Uterus (tissue), 2 donors: ENCODE results near the gene GPR162.

Source experiments
- CTCF ChIP-seq, 4 experiments: fragments of 200-600 bp in 2 of 4; fragments of 450-650 bp in 2 of 4; sonication (generic) in 2 of 4; IDR thresholded peaks; one replicate each; pipeline ENCODE4 v1.5.1; 2016 to 2019; ENCODE audit warnings: antibody characterized with exemption in 4 of 4, mild to moderate bottlenecking in 2 of 4, moderate library complexity in 1 of 4
- POLR2A ChIP-seq, 2 donors: fragments of 450-650 bp; IDR thresholded peaks; one replicate each; pipeline ENCODE4 v1.6.1; 2016; ENCODE audit warnings: antibody characterized with exemption in 2 of 2, mild to moderate bottlenecking in 1 of 2, moderate library complexity in 1 of 2

DNA sequence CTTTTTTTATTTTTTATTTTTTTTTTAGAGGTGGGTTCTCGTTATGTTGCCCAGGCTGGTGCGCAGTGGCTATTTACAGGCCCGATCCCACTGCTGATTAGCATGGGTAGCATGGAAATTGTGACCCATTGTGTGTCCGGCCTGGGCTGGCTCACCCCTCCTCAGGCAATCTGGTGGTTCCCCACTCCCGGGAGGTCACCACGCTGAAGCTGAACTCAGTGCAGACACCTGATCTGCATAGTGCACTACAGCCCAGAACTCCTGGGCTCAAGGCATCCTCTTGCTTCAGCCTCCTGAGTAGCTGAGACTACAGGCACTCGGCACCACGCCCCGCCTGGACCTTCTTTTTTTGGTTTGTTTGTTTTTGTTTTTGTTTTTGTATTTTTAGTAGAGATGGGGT is 37.8 kb upstream of the GPR162 start:
- TF ChIP-seq CTCF (IDR thresholded peaks at IDR 0.05), result no peak
- no peak for TF ChIP-seq POLR2A (IDR thresholded peaks at IDR 0.05)
